PC-9 (cell line): ENCODE data around the gene RINL.

ENCODE experiments used
- CTCF ChIP-seq: fragments of 200-600 bp; sonication (generic); conservative IDR thresholded peaks from 2 replicates; pipeline ENCODE4 v1.6.1; 2017; ENCODE audit warnings: mixed run types, antibody characterized with exemption, mild to moderate bottlenecking, moderate library complexity
- EZH2 ChIP-seq: fragments of 200-600 bp; sonication (generic); IDR thresholded peaks from 2 replicates; pipeline ENCODE4 v1.8.0; 2017; ENCODE audit warnings: antibody characterized with exemption, low read depth

GRCh38 chr19:38883286-38883685, 5.2 kb upstream of the RINL start:
- TF ChIP-seq CTCF = no peak
- TF ChIP-seq EZH2 = no peak
